HG02938 (cell line): Measurements from ENCODE around the gene CCL23.

Experiments
- ATAC-seq: cut with Tn5 transposase; IDR thresholded peaks from one replicate; pipeline ENCODE4 v1.9.1; 2021; ENCODE audit warnings: mild to moderate bottlenecking, moderate library complexity; ENCODE audit not compliant: unreplicated experiment

Gene CCL23

GRCh38 chr17:35972066-35972465, 45.7 kb downstream of the CCL23 start:
- ATAC-seq, result no peak

- no peak for ATAC-seq
Observed at GRCh38 chr17:35969558-35970380, 48.0 kb downstream of the CCL23 start.

GRCh38 chr17:35968520-35969054, 49.2 kb downstream of the CCL23 start:
- ATAC-seq, result no peak

GRCh38 chr17:35965272-35965671, 52.5 kb downstream of the CCL23 start:
- no peak for ATAC-seq

- no peak for ATAC-seq
Observed at GRCh38 chr17:35963663-35964062, 54.1 kb downstream of the CCL23 start.
